Liver (tissue), 9 donors: Measurements from ENCODE around the gene SLMAP. TPM values are rescaled to one million over a fixed set of nuclear protein-coding genes. Genes with fewer than 3 reads are reported as not detected.

Experiments
- DNase-seq: peaks from one replicate; pipeline ENCODE4 v3.0.0-alpha.2; 2017; ENCODE audit warnings: low spot score
- H3K27ac ChIP-seq, 2 donors: one replicate each; pipeline ENCODE4 v1.7.0; 2013; ENCODE audit warnings: inconsistent platforms in 2 of 2, low read length in 2 of 2, control low read depth in 1 of 2, low read depth in 1 of 2, mild to moderate bottlenecking in 1 of 2
- H3K27me3 ChIP-seq, 4 donors: one replicate each; pipeline versions ENCODE4 v1.6.1 to v1.7.0; 2013; ENCODE audit warnings: low read length in 3 of 4, inconsistent platforms in 1 of 4, mild to moderate bottlenecking in 1 of 4, moderate library complexity in 1 of 4; ENCODE audit not compliant: control insufficient read depth in 4 of 4, insufficient read depth in 4 of 4
- H3K36me3 ChIP-seq, 4 donors: one replicate each; pipeline versions ENCODE4 v1.6.1 to v1.7.0; 2013; ENCODE audit warnings: low read length in 3 of 4, mild to moderate bottlenecking in 3 of 4, low read depth in 1 of 4, moderate library complexity in 1 of 4; ENCODE audit not compliant: control insufficient read depth in 4 of 4, insufficient read depth in 3 of 4
- H3K4me1 ChIP-seq, 4 donors: one replicate each; pipeline versions ENCODE4 v1.6.1 to v1.7.0; 2013; ENCODE audit warnings: low read length in 3 of 4, mild to moderate bottlenecking in 3 of 4, moderate library complexity in 1 of 4; ENCODE audit not compliant: control insufficient read depth in 4 of 4, insufficient read depth in 4 of 4
- H3K4me3 ChIP-seq, 3 donors: one replicate each; pipeline versions ENCODE4 v1.6.1 to v1.7.0; 2013; ENCODE audit warnings: low read length in 3 of 3, control low read depth in 1 of 3, low read depth in 1 of 3, mild to moderate bottlenecking in 1 of 3
- H3K9ac ChIP-seq, 2 donors: one replicate each; pipeline ENCODE4 v1.7.0; 2013; ENCODE audit warnings: low read length in 2 of 2, mild to moderate bottlenecking in 2 of 2, moderate library complexity in 2 of 2, control low read depth in 1 of 2, low read depth in 1 of 2
- H3K9me3 ChIP-seq, 4 donors: one replicate each; pipeline versions ENCODE4 v1.6.1 to v1.7.0; 2013; ENCODE audit warnings: low read length in 3 of 4; ENCODE audit not compliant: control insufficient read depth in 4 of 4
- FOXA2 ChIP-seq: IDR thresholded peaks from 2 replicates; pipeline ENCODE4 v1.6.1; 2016; ENCODE audit warnings: antibody characterized with exemption
- GABPA ChIP-seq, 2 donors: IDR thresholded peaks in 1 of 2; conservative IDR thresholded peaks in 1 of 2; 2 replicates each; pipeline ENCODE4 v1.6.1; 2016; ENCODE audit warnings: antibody characterized with exemption in 2 of 2, mild to moderate bottlenecking in 1 of 2, moderate library complexity in 1 of 2
- HNF4A ChIP-seq, 2 donors: conservative IDR thresholded peaks; 2 replicates each; pipeline ENCODE4 v1.6.1; 2016; ENCODE audit warnings: antibody characterized with exemption in 2 of 2, mild to moderate bottlenecking in 2 of 2
- JUND ChIP-seq, 2 donors: IDR thresholded peaks; 2 replicates each; pipeline ENCODE4 v1.6.1; 2016; ENCODE audit warnings: antibody characterized with exemption in 2 of 2
- NR2F2 ChIP-seq: IDR thresholded peaks from 2 replicates; pipeline ENCODE4 v1.6.1; 2016; ENCODE audit warnings: antibody characterized with exemption
- RAD21 ChIP-seq, 2 donors: IDR thresholded peaks; 2 replicates each; pipeline ENCODE4 v1.6.1; 2016; ENCODE audit warnings: antibody characterized with exemption in 2 of 2, mild to moderate bottlenecking in 2 of 2
- RXRA ChIP-seq, 2 donors: IDR thresholded peaks; 2 replicates each; pipeline ENCODE4 v1.6.1; 2017 to 2018; ENCODE audit warnings: antibody characterized with exemption in 2 of 2, mild to moderate bottlenecking in 1 of 2
- SP1 ChIP-seq: IDR thresholded peaks from 2 replicates; pipeline ENCODE4 v1.6.1; 2018; ENCODE audit warnings: antibody characterized with exemption, mild to moderate bottlenecking
- TAF1 ChIP-seq: conservative IDR thresholded peaks from 2 replicates; pipeline ENCODE4 v1.6.1; 2016; ENCODE audit warnings: antibody characterized with exemption, mild to moderate bottlenecking
- YY1 ChIP-seq: IDR thresholded peaks from 2 replicates; pipeline ENCODE4 v1.6.1; 2016; ENCODE audit warnings: antibody characterized with exemption, mild to moderate bottlenecking
- WGBS: extraction: QIAGEN DNeasy Blood & Tissue Kit; methylation state at CpG from one replicate; pipeline ENCODE4 v1.1.7; 2013; 5-methylcytosine and 5-hydroxymethylcytosine counted together
- polyA plus RNA-seq, 2 donors: library from polyadenylated mRNA; stranded (reverse) in 1 of 2; unstranded in 1 of 2; fragments of 200-250 nt in 1 of 2; fragments of >200 nt in 1 of 2; fragmentation: Nextera tagmentation in 1 of 2; extraction: Ambion mirVana in 1 of 2; gene quantifications; one replicate each; pipeline versions ENCODE4 v1.2.1 to v1.2.3, GENCODE V29; 2013 to 2015
- total RNA-seq, 2 donors: library from RNA; depleted of rRNA; stranded (reverse); fragments of >200 nt; gene quantifications; one replicate each; pipeline ENCODE4 v1.2.3, GENCODE V29; 2014
- TF ChIP-seq, protein P1 (sequence below): IDR thresholded peaks from 2 replicates; pipeline ENCODE4 v1.6.1; 2016; ENCODE audit warnings: antibody characterized with exemption
- TF ChIP-seq, protein P2 (sequence below): fragments of 150-350 bp; IDR thresholded peaks from 2 replicates; pipeline ENCODE4 v1.5.1; 2017; ENCODE audit warnings: improper control_type of control experiment, low read depth, low read length; ENCODE audit not compliant: missing input control
- donor health status: healthy.
- donor health status: healthy.
- donor health status: healthy.
- donor health status: healthy.
- donor health status: healthy.

Gene SLMAP
- total and polyA plus RNA-seq, 4 donors, result 10.2 to 37.8 (median 19.4) TPM

DNA sequence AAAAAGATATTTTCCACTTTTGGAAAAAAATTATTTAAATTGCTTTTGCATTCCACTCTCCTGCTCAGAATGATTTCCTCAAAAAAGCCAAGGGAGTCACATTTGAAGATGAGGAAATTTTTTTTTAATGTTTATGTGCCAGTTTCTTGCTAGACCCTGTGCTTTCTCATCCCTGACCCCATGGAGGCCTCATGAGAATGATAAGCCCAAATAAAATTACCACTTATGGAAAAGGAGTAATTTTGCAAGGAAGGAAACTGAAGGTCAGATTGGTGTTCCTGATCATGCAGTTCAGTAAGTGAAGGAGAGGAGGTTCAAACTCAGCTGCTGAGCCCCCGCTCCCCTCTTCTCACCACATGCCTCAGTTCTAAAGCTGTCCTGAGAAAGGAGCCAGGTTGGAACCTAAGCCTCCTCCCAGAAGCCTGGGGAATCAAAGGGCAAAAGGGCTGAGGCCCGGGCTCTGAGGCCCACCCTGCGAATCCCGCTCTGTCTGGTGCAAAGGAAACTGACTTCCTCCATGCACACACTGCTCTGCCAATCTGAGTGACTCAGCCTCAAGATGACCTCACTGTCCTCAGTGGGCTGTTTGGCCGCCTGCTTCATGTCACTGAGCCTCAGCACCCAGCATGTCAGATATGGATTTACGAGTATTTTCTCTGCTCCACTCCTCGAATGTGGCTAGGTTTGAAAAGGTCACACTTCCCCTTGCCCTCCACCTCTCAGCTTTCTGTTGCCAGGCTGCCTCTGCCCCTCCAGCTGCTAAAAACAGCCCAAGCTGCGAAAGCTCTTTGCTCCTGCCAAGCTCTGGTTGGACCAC lies 195.2 kb downstream of the SLMAP start:
- Histone ChIP-seq H3K36me3 (no peaks in the 10 kb centered on the region), H3K27ac (peak overlapping the region; percentile 56 to 77), H3K4me1 (no peaks in the 10 kb centered on the region), H3K9ac (no peak overlapping the region), H3K27me3 (no peaks in the 10 kb centered on the region), H3K4me3 (no peak overlapping the region), H3K9me3 (no peaks in the 10 kb centered on the region)
- TF ChIP-seq, protein P1, sequence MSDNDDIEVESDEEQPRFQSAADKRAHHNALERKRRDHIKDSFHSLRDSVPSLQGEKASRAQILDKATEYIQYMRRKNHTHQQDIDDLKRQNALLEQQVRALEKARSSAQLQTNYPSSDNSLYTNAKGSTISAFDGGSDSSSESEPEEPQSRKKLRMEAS, result no peak
- TF ChIP-seq SP1 (peak; percentile 7), TAF1 (no peak), JUND (IDR thresholded peaks at IDR 0.05) (peak in 1 of 2 donors; percentile 77), RXRA (IDR thresholded peaks at IDR 0.05) (peak; percentile 36 to 46), NR2F2 (peak; percentile 88)
- DNase-seq, result no peak
- 60% methylated on average over 8 of the region's 8 CpGs for WGBS

DNA sequence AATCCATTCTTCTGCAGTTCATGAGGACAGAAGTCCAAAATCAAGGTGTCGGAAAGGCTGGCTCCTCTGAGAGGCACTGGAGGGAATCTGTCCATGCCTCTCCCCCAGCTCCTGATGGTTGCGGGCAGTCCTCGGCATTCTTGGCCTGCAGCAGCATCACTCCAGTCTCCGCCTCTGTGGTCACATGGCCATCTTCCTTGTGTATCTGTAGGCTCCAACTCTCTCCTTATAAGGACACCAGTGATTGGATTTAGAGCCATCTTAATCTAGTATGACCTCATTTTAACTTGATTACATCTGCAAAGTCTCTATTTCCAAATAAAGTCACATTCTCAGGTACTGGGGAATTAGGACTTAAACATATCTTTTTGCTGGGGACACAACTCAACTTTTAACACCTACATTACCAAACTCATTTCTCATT lies 196.1 kb downstream of the SLMAP start:
- peak overlapping the region; percentile 56 to 77 for H3K27ac ChIP-seq
- WGBS, result 85% methylated on average over 4 of the region's 4 CpGs
- DNase-seq, result no peak
- H3K9me3 ChIP-seq, result no peaks in the 10 kb centered on the region
- H3K36me3 ChIP-seq, result no peaks in the 10 kb centered on the region
- no peak for TF ChIP-seq GABPA (IDR thresholded peaks at IDR 0.05 in 1 of 2, conservative IDR thresholded peaks at IDR 0.05 in 1 of 2)
- H3K9ac ChIP-seq, result no peak overlapping the region
- no peaks in the 10 kb centered on the region for H3K4me1 ChIP-seq
- H3K4me3 ChIP-seq, result no peak overlapping the region
- no peaks in the 10 kb centered on the region for H3K27me3 ChIP-seq

DNA sequence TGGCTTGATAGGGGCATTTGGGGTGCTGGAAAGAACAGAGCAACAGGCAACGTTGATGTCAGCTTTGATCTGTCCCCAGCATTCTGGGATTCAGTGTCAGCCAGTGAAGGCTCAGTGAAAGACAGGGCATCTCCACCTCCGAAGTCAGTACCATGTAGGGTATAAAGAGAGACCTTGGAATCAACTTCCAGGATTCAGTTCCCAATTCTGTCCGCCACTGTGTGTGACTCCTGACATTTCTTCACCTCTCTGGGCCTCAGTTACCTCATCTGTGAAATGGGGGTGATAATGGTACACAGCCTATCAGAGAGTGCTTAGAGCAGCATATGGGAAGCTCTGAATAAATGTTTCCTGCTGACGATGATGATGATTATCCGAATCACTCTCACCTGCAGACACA lies 196.5 kb downstream of the SLMAP start:
- H3K9ac ChIP-seq, result no peak overlapping the region
- no peak for DNase-seq
- H3K4me3 ChIP-seq, result no peak overlapping the region
- H3K27ac ChIP-seq, result peak overlapping the region in 1 of 2 donors; percentile 27
- no peaks in the 10 kb centered on the region for H3K9me3 ChIP-seq
- no peak for TF ChIP-seq JUND (IDR thresholded peaks at IDR 0.05)
- no peak for TF ChIP-seq RXRA (IDR thresholded peaks at IDR 0.05)
- TF ChIP-seq FOXA2, result no peak
- TF ChIP-seq RAD21 (IDR thresholded peaks at IDR 0.05), result no peak
- TF ChIP-seq HNF4A (conservative IDR thresholded peaks at IDR 0.05), result no peak
- no peak for TF ChIP-seq YY1
- TF ChIP-seq, protein P1, result no peak
- TF ChIP-seq, protein P2, sequence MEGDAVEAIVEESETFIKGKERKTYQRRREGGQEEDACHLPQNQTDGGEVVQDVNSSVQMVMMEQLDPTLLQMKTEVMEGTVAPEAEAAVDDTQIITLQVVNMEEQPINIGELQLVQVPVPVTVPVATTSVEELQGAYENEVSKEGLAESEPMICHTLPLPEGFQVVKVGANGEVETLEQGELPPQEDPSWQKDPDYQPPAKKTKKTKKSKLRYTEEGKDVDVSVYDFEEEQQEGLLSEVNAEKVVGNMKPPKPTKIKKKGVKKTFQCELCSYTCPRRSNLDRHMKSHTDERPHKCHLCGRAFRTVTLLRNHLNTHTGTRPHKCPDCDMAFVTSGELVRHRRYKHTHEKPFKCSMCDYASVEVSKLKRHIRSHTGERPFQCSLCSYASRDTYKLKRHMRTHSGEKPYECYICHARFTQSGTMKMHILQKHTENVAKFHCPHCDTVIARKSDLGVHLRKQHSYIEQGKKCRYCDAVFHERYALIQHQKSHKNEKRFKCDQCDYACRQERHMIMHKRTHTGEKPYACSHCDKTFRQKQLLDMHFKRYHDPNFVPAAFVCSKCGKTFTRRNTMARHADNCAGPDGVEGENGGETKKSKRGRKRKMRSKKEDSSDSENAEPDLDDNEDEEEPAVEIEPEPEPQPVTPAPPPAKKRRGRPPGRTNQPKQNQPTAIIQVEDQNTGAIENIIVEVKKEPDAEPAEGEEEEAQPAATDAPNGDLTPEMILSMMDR, result no peak
- no peaks in the 10 kb centered on the region for H3K4me1 ChIP-seq
- no peaks in the 10 kb centered on the region for H3K36me3 ChIP-seq
- no peaks in the 10 kb centered on the region for H3K27me3 ChIP-seq
- WGBS, result 79% methylated on average over 5 of the region's 5 CpGs
